Lung microvascular endothelial cell (primary cell): ENCODE results near the gene FMO1. TPM values are rescaled to one million over a fixed set of nuclear protein-coding genes. Genes with fewer than 3 reads are reported as not detected.
A peak's percentile ranks its signal among the peaks of the same experiment; 100 is the strongest.
"Not testable (repeated sequence)": the region's sequence is repeated elsewhere in the genome, so short reads cannot be mapped to it uniquely, and the experiment has no call there.

Source experiments
- DNase-seq, 2 donors: peaks; one replicate each; pipeline versions ENCODE4 v3.0.0 to v3.0.0-alpha.2; 2010; ENCODE audit warnings: low read depth in 2 of 2
- total RNA-seq: library from RNA; depleted of rRNA; stranded (reverse); fragments of >200 nt; gene quantifications from 2 replicates; pipeline ENCODE4 v1.2.1, GENCODE V29; 2014

Gene FMO1
- total RNA-seq, 1 donor from 2014 or later, result not detected

GRCh38 chr1:171233183-171233582 lies 15.1 kb upstream of the FMO1 start:
- DNase-seq, result no peak

- DNase-seq, result not testable (repeated sequence)
Measured at GRCh38 chr1:171236231-171236630, 12.1 kb upstream of the FMO1 start.

GRCh38 chr1:171243878-171244277 lies 4.4 kb upstream of the FMO1 start:
- no peak for DNase-seq

GRCh38 chr1:171245458-171246064 lies 2.7 kb upstream of the FMO1 start:
- peak; percentile 45 to 48 for DNase-seq

- DNase-seq, result no peak
Measured at GRCh38 chr1:171247501-171247900, 793 bp upstream of the FMO1 start.

- DNase-seq, result no peak
Measured at GRCh38 chr1:171248841-171249240, 547 bp downstream of the FMO1 start.

- no peak for DNase-seq
Measured at GRCh38 chr1:171250263-171250662, 2.0 kb downstream of the FMO1 start.

GRCh38 chr1:171251042-171251951 lies 3.0 kb downstream of the FMO1 start:
- peak; percentile 36 to 55 for DNase-seq

- no peak for DNase-seq
Measured at GRCh38 chr1:171251952-171252300, 3.6 kb downstream of the FMO1 start.

- no peak for DNase-seq
Measured at GRCh38 chr1:171252482-171252881, 4.2 kb downstream of the FMO1 start.

GRCh38 chr1:171254859-171255258 lies 6.6 kb downstream of the FMO1 start:
- no peak for DNase-seq

- no peak for DNase-seq
Measured at GRCh38 chr1:171256940-171257606, 8.8 kb downstream of the FMO1 start.

GRCh38 chr1:171257607-171258076 lies 9.3 kb downstream of the FMO1 start:
- DNase-seq, result no peak

GRCh38 chr1:171258429-171258828 lies 10.1 kb downstream of the FMO1 start:
- DNase-seq, result no peak

GRCh38 chr1:171258943-171259342 lies 10.6 kb downstream of the FMO1 start:
- no peak for DNase-seq

- no peak for DNase-seq
Measured at GRCh38 chr1:171261336-171261735, 13.0 kb downstream of the FMO1 start.

- no peak for DNase-seq
Measured at GRCh38 chr1:171263901-171264300, 15.6 kb downstream of the FMO1 start.

- no peak for DNase-seq
Measured at GRCh38 chr1:171265686-171266085, 17.4 kb downstream of the FMO1 start.

GRCh38 chr1:171266930-171267329 lies 18.6 kb downstream of the FMO1 start:
- no peak for DNase-seq

GRCh38 chr1:171267391-171267790 lies 19.1 kb downstream of the FMO1 start:
- no peak for DNase-seq

- DNase-seq, result no peak
Measured at GRCh38 chr1:171270806-171271205, 22.5 kb downstream of the FMO1 start.

- DNase-seq, result no peak
Measured at GRCh38 chr1:171277534-171277933, 29.2 kb downstream of the FMO1 start.
